HepG2 (cell line): ENCODE data around the gene PEA15.

ENCODE experiments used
- IRX3 ChIP-seq: sonication (generic); formaldehyde crosslinking; IDR thresholded peaks from 2 replicates; pipeline ENCODE4 v1.8.1; 2023; ENCODE audit warnings: mild to moderate bottlenecking, low read depth, missing genetic modification reagents, borderline replicate concordance
- PHF8 ChIP-seq: sonication (generic); formaldehyde crosslinking; IDR thresholded peaks from 2 replicates; pipeline ENCODE4 v1.5.0; 2020; ENCODE audit warnings: missing genetic modification reagents
- SMC3 ChIP-seq: IDR thresholded peaks from 2 replicates; pipeline ENCODE4 v1.6.1; 2011; ENCODE audit warnings: low read length, improper control_type of control experiment
- TF ChIP-seq, protein P1 (sequence below): sonication (generic); formaldehyde crosslinking; IDR thresholded peaks from 2 replicates; pipeline ENCODE4 v1.4.0; 2020; ENCODE audit warnings: missing genetic modification reagents
- TF ChIP-seq, protein P2 (sequence below): sonication (generic); formaldehyde crosslinking; IDR thresholded peaks from 2 replicates; pipeline ENCODE4 v1.5.0; 2020; ENCODE audit warnings: missing genetic modification reagents

DNA sequence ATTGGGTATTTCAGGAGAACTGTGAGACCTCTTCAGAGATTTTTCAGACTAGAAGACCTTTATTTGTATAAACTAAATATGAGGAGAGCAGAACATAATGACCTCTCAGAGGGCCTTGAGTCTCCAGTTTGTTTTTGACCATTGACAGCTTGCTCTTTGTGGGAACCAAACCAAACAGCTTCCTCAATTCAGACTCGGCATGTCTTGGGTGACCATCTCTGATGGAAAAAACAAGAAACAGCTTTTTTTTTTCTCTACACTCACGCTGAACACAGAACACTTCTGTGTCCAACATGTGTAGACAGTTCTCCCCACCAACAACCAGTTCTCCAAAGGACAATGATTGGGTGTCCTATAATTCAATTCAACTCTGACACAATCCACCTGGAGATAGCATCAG lies 42.3 kb upstream of the PEA15 start:
- TF ChIP-seq SMC3 (no peak), PHF8 (CRISPR knock-in tag) (no peak), IRX3 (CRISPR knock-in tag) (no peak)
- TF ChIP-seq, protein P1, sequence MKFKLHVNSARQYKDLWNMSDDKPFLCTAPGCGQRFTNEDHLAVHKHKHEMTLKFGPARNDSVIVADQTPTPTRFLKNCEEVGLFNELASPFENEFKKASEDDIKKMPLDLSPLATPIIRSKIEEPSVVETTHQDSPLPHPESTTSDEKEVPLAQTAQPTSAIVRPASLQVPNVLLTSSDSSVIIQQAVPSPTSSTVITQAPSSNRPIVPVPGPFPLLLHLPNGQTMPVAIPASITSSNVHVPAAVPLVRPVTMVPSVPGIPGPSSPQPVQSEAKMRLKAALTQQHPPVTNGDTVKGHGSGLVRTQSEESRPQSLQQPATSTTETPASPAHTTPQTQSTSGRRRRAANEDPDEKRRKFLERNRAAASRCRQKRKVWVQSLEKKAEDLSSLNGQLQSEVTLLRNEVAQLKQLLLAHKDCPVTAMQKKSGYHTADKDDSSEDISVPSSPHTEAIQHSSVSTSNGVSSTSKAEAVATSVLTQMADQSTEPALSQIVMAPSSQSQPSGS (CRISPR knock-in tag): no peak
- TF ChIP-seq, protein P2, sequence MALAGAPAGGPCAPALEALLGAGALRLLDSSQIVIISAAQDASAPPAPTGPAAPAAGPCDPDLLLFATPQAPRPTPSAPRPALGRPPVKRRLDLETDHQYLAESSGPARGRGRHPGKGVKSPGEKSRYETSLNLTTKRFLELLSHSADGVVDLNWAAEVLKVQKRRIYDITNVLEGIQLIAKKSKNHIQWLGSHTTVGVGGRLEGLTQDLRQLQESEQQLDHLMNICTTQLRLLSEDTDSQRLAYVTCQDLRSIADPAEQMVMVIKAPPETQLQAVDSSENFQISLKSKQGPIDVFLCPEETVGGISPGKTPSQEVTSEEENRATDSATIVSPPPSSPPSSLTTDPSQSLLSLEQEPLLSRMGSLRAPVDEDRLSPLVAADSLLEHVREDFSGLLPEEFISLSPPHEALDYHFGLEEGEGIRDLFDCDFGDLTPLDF (CRISPR knock-in tag): no peak
